Right lobe of liver (tissue), 4 donors: ENCODE results near the gene SMCO1.
"Not testable (repeated sequence)": the region's sequence is repeated elsewhere in the genome, so short reads cannot be mapped to it uniquely, and the experiment has no call there.

ENCODE experiments used
- CTCF ChIP-seq, 4 donors: fragments of 200-600 bp in 3 of 4; fragments of 450-650 bp in 1 of 4; IDR thresholded peaks; one replicate each; pipeline versions ENCODE4 v1.5.1 to v1.8.0; 2016 to 2022; ENCODE audit warnings: antibody characterized with exemption in 4 of 4, mild to moderate bottlenecking in 2 of 4
- POLR2A ChIP-seq: fragments of 450-650 bp; IDR thresholded peaks from one replicate; pipeline ENCODE4 v1.6.1; 2017; ENCODE audit warnings: antibody characterized with exemption, mild to moderate bottlenecking
- donor health status: DM: no; HTN: no; CAD: no.
- donor health status: DM: no; HTN: no; CAD: no.
- donor health status: DM: no; HTN: yes; CAD: no.

GRCh38 chr3:196470182-196470581, 45.0 kb downstream of the SMCO1 start:
- not testable (repeated sequence) for TF ChIP-seq POLR2A; CTCF (IDR thresholded peaks at IDR 0.05)
